Activated T-cell treated with anti-CD3 and anti-CD28 coated beads, Interleukin-2, amount 50 U/mL, for 48 hours (primary cell): Measurements from ENCODE around the gene TBXA2R.
"Not testable (repeated sequence)": the region's sequence is repeated elsewhere in the genome, so short reads cannot be mapped to it uniquely, and the experiment has no call there.

ENCODE experiments used
- DNase-seq, 2 experiments: peaks; one replicate each; pipeline ENCODE4 v3.0.0-alpha.2; 2020

The TBXA2R gene

GRCh38 chr19:3638208-3639193 lies 31.8 kb upstream of the TBXA2R start:
- no peak for DNase-seq

GRCh38 chr19:3637621-3638020 lies 30.9 kb upstream of the TBXA2R start:
- no peak for DNase-seq

- no peak for DNase-seq
Observed at GRCh38 chr19:3636962-3637361, 30.3 kb upstream of the TBXA2R start.

GRCh38 chr19:3636506-3636905 lies 29.8 kb upstream of the TBXA2R start:
- DNase-seq, result no peak

DNA sequence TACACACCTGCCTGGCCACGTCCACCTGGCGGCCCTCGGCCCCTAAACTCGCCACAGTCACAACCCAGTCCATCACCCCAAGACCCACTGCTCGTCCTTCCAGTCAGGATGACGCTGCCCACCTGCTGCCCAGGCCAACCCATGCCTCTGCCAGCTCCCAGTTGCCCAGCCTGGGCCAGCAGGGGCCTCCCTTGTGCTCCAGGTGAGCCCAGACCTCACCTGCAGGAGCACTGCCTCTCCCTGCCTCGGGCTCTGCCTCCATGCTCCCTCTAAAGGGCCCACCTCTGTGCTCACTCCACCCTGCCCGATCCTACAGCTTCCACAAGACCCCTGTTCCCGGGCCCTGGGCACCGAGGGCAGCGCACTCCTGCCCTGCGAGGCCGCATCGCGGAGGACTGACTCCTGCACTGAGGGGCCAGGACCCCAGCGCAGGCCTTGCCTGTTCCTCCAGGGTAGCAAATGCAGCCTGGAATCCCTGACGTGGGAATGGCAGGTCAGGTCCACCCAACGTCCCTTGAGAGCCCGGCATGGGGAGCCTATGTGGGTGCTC lies 27.9 kb upstream of the TBXA2R start:
- no peak for DNase-seq

DNA sequence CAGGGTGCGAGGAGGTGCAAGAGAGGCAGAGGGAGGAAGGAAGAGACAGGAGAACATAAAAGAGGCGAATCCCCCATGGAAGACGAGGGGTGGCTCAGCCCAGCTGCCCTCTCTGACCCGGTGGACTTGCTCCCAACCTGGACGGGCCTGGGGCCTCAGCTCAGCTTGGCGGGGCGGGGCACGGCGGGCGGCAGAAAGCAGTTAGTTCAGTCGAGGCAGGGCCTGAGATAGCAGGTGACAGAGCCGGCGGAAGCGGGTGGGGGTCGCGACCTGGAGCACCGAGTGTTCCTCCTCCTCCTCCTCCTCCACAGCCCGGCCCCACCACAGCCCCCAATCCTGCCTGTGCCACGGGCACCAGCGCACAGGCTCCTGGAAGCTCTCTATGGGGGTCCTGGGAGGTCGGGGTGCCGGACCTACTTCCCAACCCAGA lies 26.9 kb upstream of the TBXA2R start:
- DNase-seq, result no peak

- no peak for DNase-seq
Observed at GRCh38 chr19:3632739-3633558, 26.3 kb upstream of the TBXA2R start.

DNA sequence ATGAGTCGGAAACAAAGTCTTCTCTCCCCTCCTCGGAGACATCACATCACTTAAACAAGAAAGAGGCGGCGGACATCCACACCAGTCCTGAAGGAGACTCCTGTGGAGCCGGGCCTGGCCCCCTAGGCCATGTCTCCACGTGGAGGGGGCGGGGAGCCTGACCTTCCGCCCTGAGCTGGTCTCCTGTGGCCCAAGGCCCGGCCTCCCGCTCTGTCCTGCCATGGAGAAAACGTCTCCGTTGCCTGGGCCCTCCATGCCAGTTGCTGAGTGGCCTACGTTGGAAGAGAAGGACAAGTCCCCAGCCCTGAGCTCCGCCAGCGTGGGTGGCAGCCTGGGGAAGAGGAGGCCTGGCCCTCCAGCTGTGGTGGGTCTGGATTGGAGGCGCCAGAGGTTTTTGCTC lies 25.4 kb upstream of the TBXA2R start:
- no peak for DNase-seq

DNA sequence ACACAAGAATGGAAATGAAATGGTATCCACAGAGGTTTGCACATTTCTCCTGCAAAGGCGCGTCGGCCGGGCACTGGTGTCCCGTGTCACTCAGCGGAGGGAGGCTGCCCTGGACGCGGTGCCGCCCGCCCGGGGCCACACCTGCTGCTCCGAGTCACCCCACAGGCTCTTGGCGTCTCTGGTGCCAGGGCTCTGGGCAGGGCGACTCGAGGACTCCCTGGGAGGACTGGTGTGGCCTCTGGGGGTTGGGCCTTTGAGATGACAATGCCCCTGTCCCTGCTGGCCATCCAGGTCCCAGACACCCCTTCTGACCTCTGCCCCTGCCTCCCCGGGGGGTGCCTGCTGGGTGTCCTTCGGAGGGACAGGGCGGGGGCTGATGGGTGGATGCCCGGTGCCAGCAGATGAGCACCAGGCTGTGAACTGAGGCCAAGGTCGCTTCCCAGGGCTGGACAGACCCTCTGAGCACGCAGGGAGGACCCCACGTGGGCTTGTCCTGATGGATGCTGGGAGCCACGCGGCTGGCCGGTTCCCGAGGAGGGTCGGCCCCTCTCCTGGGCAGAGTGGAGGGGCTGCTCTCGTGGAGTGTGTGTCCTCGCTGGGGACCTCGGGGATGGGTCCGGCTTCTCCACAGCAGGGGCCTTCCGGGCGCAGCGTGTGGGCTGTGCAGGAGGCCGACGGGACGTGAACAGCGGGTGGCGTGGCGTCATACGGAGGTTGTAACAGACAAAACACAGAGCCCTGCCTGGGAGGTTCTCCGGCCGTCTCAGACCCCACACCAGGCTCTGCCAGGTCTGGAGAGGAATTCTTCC lies 24.6 kb upstream of the TBXA2R start:
- DNase-seq, result no peak

DNA sequence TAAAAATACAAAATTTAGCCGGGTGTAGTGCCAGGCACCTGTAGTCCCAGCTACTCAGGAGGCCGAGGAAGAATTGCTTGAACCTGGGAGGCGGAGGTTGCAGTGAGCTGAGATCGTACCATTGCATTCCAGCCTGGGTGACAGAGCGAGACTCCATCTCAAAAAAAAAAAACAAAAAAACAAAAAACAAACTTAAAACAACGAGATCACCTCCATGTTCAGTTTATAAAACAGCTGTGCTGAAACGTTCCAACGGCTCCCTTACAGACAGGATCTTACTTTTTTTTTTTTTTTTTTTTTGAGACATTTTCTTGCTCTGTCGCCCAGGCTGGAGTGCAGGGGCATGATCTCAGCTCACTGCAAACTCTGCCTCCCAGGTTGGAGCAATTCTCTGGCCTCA lies 22.1 kb upstream of the TBXA2R start:
- not testable (repeated sequence) for DNase-seq

DNA sequence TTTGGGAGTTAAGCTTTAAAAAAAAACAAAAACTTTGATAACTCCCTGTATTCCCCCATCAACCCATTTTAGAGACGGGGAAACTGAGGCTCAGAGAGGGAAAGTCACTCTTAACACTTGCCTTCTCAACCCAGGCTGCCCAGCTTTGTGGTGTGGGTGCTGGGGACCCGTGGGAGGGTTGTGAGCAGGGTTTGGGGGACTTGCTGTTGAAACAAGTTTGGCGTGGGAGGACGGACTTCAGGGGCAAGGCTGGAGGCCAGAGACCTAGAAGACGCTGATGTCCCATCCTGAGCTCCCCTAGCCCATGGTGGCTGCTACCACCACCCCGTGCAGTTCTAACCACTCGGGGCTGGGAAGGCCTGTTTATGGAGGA lies 20.7 kb upstream of the TBXA2R start:
- no peak for DNase-seq

DNA sequence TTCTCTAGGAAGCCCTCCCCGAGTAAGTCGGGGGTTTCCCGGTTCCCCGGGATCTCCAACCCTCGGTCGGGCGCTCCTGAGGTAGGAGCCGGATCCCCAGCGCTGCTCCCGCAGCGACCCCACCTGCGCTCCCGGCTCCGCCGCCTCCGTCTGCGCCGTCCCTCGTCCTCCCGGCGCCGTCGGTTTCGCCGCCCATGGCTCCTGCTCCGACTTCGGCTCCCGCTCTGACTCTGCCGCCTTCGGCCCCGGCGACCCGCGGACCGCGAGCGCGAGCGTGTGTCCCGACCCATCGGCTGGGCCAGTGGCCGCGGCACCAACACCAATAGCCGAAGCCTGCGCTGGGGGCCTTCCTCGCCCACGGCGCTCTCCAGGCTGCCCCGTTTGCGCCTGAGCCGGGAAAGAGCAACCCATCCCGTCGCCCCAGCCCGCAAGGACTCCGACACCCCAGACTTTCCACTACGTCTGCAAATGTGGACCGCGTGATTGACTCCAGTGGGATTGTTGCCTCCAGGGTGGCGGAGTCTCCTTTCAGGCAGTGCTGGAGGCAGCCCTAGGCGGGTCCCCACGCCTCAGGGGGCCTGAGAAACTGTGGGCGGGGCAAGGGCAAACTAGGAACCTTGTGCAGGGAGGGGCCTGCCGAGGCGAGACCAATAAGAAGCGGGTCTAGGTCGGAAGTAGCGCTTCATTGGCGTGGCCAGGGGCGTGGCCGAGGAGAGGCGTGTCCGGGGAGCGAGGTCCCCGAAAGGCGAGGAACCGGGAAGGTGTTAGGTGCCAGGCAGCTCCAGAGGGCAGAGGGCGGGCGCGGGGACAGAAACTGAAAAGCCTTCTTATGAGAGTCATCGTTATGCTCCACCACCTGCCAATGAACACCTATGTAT lies 20.0 kb upstream of the TBXA2R start, which contains the start of gene CACTIN:
CACTIN (minus strand) TSS at position 318 of the 878 bp plus-strand sequence; CDS start at position 290, 28 bp downstream.
- DNase-seq, result peak; percentile 99 to 100

DNA sequence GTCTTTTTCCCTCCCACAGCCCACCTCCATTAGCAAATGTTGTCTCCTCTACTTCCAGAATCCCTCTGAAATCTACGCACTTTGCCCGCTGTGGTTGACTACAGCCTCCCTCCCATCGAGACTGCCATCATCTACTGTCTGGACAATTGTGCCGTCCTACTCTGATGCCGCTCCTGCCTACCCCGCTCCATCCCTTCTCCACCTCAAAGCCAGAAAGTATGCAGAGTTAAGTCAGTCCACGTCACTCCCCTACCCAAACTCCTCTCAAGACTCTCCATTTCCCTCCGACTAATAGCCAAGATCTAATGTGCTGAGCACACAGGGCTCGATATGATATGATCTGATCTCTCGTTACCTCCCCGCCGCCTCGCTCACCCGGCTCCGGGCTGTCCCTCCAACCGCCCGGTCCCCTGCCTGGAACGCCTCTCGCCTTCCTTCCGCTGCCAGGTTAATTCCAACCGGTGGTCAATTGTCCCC lies 19.4 kb upstream of the TBXA2R start:
- no peak for DNase-seq

- DNase-seq, result no peak
Observed at GRCh38 chr19:3623716-3624115, 17.0 kb upstream of the TBXA2R start.

DNA sequence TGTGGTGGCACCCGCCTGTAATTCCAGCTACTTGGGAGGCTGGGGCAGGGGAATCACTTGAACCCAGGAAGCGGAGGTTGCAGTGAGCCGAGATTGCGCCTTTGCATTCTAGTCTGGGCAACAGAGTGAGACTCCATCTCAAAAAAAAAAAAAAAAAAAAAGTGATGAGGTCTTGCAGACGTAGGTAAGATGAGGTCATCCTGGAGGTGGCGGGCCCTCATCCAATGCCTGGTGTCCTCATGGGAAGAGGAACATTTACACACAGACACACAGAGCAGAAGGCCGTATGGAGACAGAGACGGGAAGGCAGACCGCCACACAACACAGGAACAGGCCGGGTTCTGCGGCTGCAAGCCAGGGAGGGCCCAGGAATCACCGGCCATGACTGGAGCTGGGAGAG lies 15.5 kb upstream of the TBXA2R start:
- DNase-seq, result no peak

DNA sequence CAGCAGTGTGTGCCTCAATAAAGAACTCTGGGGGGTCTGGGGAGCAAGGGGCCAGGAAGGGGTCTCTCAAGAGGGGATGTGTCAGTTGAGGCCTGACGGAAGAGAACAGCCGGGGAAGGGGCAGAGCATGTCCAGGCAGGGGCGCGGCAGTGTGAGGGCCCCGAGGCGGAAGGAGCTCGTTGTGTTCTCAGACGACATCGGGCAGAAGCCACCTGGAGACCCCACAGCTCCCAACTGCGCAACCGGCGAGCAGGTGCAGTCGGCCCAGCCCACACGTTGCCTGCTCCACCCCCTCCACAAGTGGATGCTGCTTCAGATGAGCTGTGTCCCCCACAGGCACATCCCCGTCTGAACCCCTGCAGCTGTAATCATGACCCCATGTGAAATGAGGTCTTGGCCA lies 15.0 kb upstream of the TBXA2R start:
- DNase-seq, result no peak

- no peak for DNase-seq
Observed at GRCh38 chr19:3620817-3621547, 14.3 kb upstream of the TBXA2R start.

DNA sequence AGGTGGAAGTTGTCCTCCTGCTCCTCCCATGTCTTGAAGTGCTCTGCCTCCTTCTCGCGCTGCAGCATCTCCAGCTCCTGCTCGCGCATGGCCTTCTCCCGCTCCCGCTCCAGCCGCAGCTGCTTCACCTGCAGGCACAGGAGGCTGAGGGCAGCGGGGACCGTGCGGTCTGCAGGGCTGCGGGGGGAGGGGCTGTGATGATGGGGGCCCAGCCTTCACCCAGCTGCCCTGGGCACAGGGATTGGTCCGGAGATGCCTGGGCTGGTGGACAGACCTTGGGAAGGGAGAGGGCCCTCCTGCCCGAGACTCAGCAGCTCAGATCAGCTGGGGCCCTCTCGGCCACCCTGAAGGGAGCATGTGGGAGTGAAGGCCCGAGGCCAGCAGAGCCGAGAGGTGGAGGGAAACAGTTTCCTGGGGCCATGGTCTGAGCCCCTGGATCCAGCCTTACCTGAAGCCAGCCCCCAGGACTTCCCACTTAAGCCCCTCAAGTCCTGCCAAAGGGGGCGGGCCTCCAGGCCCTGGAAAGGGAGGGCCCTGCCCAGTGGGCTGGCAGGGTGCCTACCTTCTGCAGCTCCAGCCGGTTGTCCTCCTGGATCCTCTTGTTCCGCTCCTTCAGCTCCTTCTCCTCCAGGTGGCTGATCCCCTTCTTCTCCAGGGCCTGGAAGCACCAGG lies 13.6 kb upstream of the TBXA2R start:
- DNase-seq, result no peak

DNA sequence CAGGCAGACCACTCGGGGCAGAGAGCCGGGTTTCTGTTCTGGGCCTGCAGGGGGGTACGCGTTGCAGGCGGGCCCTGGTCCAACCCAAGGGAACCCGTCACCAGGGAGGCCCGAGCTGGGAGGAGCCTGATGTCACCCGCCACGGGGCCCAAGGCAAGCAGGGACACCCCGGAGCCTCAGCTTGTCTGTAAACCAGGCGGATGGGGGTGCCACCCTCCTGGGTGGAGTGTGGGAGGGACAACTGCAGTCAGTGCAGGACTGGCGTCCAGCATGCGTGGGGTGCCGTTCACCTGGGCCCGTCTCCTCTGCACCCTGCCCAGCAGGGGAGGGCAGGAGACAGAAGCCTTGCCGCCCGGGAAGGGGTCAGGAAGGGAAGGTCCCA lies 12.9 kb upstream of the TBXA2R start:
- DNase-seq, result no peak
